ENCODE data around the gene DPY19L1. TPM values are rescaled to one million over a fixed set of nuclear protein-coding genes. Genes with fewer than 3 reads are reported as not detected.
"Not testable (repeated sequence)": the region's sequence is repeated elsewhere in the genome, so short reads cannot be mapped to it uniquely, and the experiment has no call there.

DPY19L1 gene
- total RNA-seq, 1 donor, result 27.1 TPM

- DNase-seq (ENCODE audit: insufficient read length, low spot score, missing footprints), result no peak
Measured at GRCh38 chr7:35004531-35005095, 32.7 kb downstream of the DPY19L1 start.

GRCh38 chr7:35003679-35004303, 33.5 kb downstream of the DPY19L1 start:
- Histone ChIP-seq H3K27ac (ENCODE audit: low read depth, low read length) (peak overlapping the region; percentile 83), H3K4me1 (ENCODE audit: insufficient read depth, low read length) (peaks cover 23% of the 10 kb centered on the region), H3K79me2 (ENCODE audit: insufficient read depth, low read length) (no peaks in the 10 kb centered on the region), H3K9me3 (ENCODE audit: low read depth, low read length) (no peaks in the 10 kb centered on the region), H3K4me2 (ENCODE audit: insufficient read depth, low read length) (peak overlapping the region; percentile 76), H3K4me3 (ENCODE audit: insufficient read depth, low read length) (no peak overlapping the region), H3K27me3 (ENCODE audit: insufficient read depth, low read length) (no peaks in the 10 kb centered on the region), H3K36me3 (ENCODE audit: insufficient read depth, low read length) (no peaks in the 10 kb centered on the region), H4K20me1 (ENCODE audit: insufficient read depth, low read length) (no peaks in the 10 kb centered on the region), H2AFZ (ENCODE audit: low read length) (no peak overlapping the region)
- TF ChIP-seq CTCF (IDR thresholded peaks at IDR 0.05; ENCODE audit: extremely low read depth, low read depth, low read length), result no peak
- DNase-seq (ENCODE audit: insufficient read length, low spot score, missing footprints), result no peak

More at GRCh38 chr7:35004531-35005095, 32.7 kb downstream of the DPY19L1 start:
- Histone ChIP-seq H3K4me2 (ENCODE audit: insufficient read depth, low read length) (peak overlapping the region; percentile 76), H3K4me3 (ENCODE audit: insufficient read depth, low read length) (no peak overlapping the region), H3K9me3 (ENCODE audit: low read depth, low read length) (no peaks in the 10 kb centered on the region), H3K36me3 (ENCODE audit: insufficient read depth, low read length) (no peaks in the 10 kb centered on the region), H3K27me3 (ENCODE audit: insufficient read depth, low read length) (no peaks in the 10 kb centered on the region), H2AFZ (ENCODE audit: low read length) (no peak overlapping the region), H3K4me1 (ENCODE audit: insufficient read depth, low read length) (peaks cover 23% of the 10 kb centered on the region), H3K79me2 (ENCODE audit: insufficient read depth, low read length) (no peaks in the 10 kb centered on the region), H3K27ac (ENCODE audit: low read depth, low read length) (peak overlapping the region; percentile 83), H4K20me1 (ENCODE audit: insufficient read depth, low read length) (no peaks in the 10 kb centered on the region)
- no peak for TF ChIP-seq CTCF (IDR thresholded peaks at IDR 0.05; ENCODE audit: extremely low read depth, low read depth, low read length)

- DNase-seq (ENCODE audit: insufficient read length, low spot score, missing footprints); H3K36me3 ChIP-seq (ENCODE audit: insufficient read depth, low read length); H3K79me2 ChIP-seq (ENCODE audit: insufficient read depth, low read length); H3K4me3 ChIP-seq (ENCODE audit: insufficient read depth, low read length); H3K9me3 ChIP-seq (ENCODE audit: low read depth, low read length); H3K27me3 ChIP-seq (ENCODE audit: insufficient read depth, low read length); H2AFZ ChIP-seq (ENCODE audit: low read length); H4K20me1 ChIP-seq (ENCODE audit: insufficient read depth, low read length): not testable (repeated sequence)
- H3K4me2 ChIP-seq (ENCODE audit: insufficient read depth, low read length), result peak overlapping the region; percentile 76
- peak overlapping the region; percentile 83 for H3K27ac ChIP-seq (ENCODE audit: low read depth, low read length)
- H3K4me1 ChIP-seq (ENCODE audit: insufficient read depth, low read length), result peaks cover 23% of the 10 kb centered on the region
Measured at GRCh38 chr7:35003177-35003650, 34.1 kb downstream of the DPY19L1 start.

- not testable (repeated sequence) for H3K4me1 ChIP-seq (ENCODE audit: insufficient read depth, low read length); H3K4me2 ChIP-seq (ENCODE audit: insufficient read depth, low read length); H4K20me1 ChIP-seq (ENCODE audit: insufficient read depth, low read length); H3K9me3 ChIP-seq (ENCODE audit: low read depth, low read length); H3K27me3 ChIP-seq (ENCODE audit: insufficient read depth, low read length); H3K79me2 ChIP-seq (ENCODE audit: insufficient read depth, low read length); H3K27ac ChIP-seq (ENCODE audit: low read depth, low read length); H3K36me3 ChIP-seq (ENCODE audit: insufficient read depth, low read length); H2AFZ ChIP-seq (ENCODE audit: low read length); H3K4me3 ChIP-seq (ENCODE audit: insufficient read depth, low read length); DNase-seq (ENCODE audit: insufficient read length, low spot score, missing footprints)
Measured at GRCh38 chr7:34998335-34998734, 39.0 kb downstream of the DPY19L1 start.

- not testable (repeated sequence) for DNase-seq (ENCODE audit: insufficient read length, low spot score, missing footprints); H3K79me2 ChIP-seq (ENCODE audit: insufficient read depth, low read length); H3K4me3 ChIP-seq (ENCODE audit: insufficient read depth, low read length); H3K9me3 ChIP-seq (ENCODE audit: low read depth, low read length); H3K36me3 ChIP-seq (ENCODE audit: insufficient read depth, low read length); H2AFZ ChIP-seq (ENCODE audit: low read length); H3K27me3 ChIP-seq (ENCODE audit: insufficient read depth, low read length); H3K4me2 ChIP-seq (ENCODE audit: insufficient read depth, low read length); H4K20me1 ChIP-seq (ENCODE audit: insufficient read depth, low read length); H3K27ac ChIP-seq (ENCODE audit: low read depth, low read length)
- peaks cover 13% of the 10 kb centered on the region for H3K4me1 ChIP-seq (ENCODE audit: insufficient read depth, low read length)
Measured at GRCh38 chr7:34996423-34997090, 40.7 kb downstream of the DPY19L1 start.
